HG03378 (cell line): Measurements from ENCODE around the gene SUPT5H.

Experiments
- ATAC-seq: cut with Tn5 transposase; IDR thresholded peaks from one replicate; pipeline ENCODE4 v1.9.1; 2021; ENCODE audit warnings: mild to moderate bottlenecking, moderate library complexity; ENCODE audit not compliant: unreplicated experiment

SUPT5H gene

DNA sequence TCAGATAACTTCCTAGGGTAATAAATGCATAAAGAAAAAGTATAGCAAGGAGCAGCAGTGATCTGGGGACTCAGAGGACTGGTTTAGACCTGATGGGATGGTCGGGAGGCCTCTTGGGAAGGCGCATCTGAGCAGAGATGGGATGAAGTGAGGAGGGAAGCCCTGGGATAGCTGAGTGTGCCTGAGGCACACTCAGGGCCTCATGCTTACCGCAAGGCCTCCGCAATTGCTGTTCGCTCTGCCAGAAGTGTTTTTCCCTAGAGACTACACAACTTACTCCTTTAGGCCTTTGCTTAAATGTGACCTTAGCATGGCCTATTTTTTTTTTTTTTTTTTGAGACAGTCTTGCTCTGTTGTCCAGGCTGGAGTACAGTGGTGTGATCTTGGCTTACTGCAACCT is 49.3 kb downstream of the SUPT5H start:
- ATAC-seq, result no peak

DNA sequence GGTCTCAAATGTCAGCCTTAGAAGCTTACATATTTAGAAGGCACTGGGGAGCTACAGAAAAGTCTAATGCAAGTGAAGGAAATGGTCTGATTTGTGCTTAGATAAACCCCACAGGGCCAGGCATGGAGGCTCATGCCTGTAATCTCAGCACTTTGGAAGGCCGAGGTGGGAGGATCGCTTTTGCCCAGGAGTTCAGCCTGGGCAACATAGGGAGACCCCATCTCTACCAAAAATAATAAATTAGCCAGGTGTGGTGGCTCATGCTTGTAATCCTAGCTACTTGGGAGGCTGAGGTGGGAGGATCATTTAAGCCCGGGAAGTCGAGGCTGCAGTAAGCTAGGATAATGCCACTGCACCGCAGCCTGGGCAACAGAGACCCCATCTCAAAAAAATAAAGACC is 50.7 kb downstream of the SUPT5H start:
- ATAC-seq, result no peak

DNA sequence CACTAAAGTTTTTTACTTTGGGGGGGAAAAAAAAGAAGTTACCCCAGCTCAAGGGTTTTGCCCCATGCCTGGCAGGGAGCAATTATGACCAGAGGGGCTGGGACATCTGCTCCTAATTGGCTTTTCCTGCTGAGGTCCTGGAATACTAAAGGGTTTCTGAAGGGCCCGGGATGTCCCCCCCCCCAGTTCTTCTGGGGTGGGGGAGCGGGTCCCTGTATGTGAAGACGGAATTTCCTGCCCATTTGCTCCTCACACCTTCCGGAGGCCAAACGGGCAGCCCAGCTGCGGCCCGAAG is 52.3 kb downstream of the SUPT5H start:
- no peak for ATAC-seq

DNA sequence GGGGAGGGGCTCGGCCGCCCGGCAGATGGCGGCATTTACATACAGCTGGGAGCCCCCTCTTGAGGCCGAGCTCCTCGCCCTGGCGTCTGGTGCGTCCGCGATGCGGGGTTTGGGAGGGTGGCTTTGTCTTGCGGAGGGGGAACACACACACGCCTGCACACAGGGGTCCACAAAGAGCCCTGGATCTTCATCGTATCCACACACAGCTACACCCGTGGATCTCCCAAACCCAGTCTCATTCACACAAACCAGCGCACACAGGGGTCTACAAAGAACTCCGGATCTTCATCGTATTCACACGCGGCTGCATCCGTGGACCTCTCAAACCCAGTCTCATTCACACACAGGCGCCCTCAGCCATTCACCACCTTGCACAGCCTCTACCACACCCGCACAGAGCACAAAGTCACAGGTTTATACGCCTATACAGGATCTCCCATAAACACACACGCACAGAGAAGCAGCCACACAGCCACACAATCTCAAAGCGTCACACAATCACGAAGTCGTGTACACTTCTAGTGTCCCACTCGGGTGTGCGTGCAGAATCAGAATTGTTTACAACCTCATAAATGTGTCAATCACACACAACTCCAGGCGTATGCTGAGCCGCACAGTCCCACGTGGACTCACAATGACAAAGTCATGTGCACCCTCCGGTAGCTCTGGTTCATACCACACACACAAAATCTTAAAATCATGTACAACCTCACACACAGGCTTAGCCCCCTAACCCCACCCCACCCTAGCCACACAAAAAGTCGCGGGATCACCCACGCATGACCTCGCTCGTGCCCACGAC is 52.8 kb downstream of the SUPT5H start:
- no peak for ATAC-seq

DNA sequence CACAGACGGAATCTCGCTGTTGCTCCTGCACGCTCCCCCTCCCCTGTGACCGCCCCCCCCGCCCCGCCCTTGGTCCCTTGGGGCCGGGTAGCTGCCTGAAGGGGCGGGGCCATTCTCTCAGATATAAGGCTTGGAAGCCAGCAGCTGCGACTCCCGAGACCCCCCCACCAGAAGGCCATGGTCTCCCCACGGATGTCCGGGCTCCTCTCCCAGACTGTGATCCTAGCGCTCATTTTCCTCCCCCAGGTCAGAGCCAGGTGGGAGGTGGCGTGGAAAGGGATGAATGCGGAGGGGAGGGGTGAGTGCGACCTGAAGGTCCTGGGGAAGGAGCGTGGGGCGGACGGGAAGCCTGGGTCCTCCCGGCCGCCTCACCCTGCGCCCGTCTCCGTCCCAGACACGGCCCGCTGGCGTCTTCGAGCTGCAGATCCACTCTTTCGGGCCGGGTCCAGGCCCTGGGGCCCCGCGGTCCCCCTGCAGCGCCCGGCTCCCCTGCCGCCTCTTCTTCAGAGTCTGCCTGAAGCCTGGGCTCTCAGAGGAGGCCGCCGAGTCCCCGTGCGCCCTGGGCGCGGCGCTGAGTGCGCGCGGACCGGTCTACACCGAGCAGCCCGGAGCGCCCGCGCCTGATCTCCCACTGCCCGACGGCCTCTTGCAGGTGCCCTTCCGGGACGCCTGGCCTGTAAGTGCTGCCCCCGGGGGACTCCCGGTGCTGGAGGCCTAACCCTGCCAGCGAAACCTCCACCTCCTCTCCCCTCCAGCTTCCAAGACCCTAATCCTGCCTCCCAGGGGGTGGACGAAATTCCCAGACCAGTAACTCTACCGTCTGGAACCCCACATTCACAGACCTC is 53.6 kb downstream of the SUPT5H start, which contains the start of gene DLL3:
TSS of gene DLL3 (plus strand) at position 150 of the 845 bp plus-strand sequence. CDS start at position 178, 28 bp downstream.
- ATAC-seq, result no peak

DNA sequence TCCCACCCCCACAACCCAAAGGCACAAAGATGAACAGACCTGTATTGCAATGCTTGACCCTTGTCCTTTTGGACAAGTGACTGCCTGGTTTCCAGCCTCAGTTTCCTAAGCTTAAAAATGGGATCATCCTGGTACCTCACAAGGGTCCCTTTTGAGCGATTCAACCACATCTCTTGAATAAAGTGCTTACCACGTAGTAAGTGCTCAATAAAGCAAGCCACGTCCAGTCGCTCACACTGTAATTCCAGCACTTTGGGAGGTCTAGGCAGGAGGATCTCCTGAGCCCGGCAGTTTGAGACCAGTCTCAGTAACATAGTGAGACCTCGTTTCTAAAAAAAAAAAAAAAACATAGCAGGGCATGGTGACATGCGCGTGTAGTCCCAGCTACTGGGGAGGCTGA is 54.5 kb downstream of the SUPT5H start:
- ATAC-seq, result no peak

DNA sequence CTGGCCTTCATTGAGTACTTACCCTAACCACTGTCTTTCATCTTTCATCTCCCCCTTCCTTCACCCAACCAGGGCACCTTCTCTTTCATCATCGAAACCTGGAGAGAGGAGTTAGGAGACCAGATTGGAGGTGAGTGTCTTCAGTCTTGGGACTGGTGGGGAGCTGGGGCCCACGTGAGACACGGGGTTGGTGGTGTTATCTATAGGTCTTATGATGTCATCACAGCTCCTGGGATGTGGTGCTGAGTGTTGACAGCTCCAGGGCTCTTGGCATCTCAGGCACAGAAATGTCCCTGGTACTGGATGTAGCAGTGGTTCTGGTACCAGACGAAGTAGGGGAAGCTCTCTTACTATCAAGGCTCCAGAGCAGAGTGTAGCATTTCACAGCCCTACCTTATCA is 55.2 kb downstream of the SUPT5H start:
- ATAC-seq, result no peak

DNA sequence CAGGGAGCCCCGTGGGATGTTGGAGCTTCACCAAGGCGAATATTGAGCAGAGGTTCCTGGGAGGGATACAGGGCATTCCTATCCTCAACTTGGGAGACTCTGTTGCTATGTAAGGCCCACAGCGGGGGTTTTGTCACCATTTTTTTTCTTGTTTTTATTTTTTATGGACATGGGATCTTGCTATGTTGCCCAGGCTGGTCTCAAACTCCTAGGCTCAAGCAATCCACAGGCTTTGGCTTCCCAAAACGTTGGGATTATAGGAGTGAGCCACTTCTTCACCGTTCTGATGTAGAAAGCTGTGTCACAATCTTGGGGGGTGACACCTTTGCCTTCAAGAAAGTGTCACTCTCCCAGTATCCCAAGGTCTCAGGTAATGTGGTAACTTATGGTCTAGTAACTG is 56.0 kb downstream of the SUPT5H start:
- ATAC-seq, result no peak

DNA sequence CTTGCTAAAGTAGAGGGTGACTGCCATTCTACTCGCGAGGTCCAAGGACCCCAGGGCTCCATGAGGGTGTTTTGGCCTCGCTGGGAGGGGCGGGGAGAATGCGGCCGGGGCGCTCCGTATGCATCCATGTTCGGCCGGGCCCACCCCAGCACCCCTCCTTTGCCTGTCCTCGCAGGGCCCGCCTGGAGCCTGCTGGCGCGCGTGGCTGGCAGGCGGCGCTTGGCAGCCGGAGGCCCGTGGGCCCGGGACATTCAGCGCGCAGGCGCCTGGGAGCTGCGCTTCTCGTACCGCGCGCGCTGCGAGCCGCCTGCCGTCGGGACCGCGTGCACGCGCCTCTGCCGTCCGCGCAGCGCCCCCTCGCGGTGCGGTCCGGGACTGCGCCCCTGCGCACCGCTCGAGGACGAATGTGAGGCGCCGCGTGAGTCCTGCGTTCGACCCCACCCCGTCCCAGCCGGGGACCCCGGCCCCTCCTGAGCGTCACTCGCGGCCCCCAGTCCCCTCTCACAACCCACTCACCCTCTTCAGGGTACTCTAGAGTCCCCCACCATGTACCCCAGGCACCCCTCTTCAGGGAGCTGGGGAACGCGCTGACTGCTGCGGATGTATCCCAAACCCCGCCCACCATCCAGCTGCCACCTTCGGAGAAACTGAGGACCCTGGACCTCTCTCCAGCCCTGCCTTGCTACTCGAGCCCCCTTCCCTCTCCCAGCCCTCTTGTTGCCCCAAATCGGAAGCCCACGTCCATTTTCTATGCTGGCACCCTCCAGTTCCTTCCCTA is 57.4 kb downstream of the SUPT5H start:
- no peak for ATAC-seq

DNA sequence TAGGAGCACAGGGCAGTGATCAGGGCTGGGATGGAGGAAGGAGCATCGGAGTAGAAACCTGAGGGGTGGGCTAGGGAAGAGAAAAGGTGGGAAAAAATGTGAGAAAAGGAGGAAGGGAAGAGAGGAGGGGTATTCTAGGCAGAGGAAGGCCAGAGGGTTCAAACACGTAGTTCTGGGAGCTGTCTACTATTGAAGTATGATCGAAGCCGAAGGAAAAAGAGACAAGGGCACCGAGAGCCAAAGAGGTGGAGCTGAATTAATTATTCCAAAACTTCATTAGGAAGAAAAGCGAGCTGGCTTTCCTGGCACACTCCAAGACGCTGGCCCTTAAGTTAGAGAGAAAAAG is 61.2 kb downstream of the SUPT5H start:
- no peak for ATAC-seq

DNA sequence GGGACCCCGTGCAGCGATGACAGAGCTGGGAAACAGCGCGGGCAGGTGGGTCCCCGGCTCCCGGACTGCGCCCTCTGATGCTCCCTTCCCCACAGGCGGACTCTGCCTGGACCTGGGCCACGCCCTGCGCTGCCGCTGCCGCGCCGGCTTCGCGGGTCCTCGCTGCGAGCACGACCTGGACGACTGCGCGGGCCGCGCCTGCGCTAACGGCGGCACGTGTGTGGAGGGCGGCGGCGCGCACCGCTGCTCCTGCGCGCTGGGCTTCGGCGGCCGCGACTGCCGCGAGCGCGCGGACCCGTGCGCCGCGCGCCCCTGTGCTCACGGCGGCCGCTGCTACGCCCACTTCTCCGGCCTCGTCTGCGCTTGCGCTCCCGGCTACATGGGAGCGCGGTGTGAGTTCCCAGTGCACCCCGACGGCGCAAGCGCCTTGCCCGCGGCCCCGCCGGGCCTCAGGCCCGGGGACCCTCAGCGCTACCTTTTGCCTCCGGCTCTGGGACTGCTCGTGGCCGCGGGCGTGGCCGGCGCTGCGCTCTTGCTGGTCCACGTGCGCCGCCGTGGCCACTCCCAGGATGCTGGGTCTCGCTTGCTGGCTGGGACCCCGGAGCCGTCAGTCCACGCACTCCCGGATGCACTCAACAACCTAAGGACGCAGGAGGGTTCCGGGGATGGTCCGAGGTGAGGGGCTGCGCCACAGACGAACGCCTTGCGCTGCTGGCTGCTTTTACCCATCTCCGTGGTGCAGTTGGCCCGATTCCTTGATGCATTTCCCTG is 61.7 kb downstream of the SUPT5H start:
- no peak for ATAC-seq

DNA sequence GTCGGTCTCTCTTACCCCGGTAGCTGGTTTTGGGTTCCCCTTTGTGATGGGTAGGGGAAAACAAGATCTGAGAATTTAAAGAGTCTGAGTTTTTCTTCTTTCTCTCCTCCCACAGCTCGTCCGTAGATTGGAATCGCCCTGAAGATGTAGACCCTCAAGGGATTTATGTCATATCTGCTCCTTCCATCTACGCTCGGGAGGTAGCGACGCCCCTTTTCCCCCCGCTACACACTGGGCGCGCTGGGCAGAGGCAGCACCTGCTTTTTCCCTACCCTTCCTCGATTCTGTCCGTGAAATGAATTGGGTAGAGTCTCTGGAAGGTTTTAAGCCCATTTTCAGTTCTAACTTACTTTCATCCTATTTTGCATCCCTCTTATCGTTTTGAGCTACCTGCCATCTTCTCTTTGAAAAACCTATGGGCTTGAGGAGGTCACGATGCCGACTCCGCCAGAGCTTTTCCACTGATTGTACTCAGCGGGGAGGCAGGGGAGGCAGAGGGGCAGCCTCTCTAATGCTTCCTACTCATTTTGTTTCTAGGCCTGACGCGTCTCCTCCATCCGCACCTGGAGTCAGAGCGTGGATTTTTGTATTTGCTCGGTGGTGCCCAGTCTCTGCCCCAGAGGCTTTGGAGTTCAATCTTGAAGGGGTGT is 62.5 kb downstream of the SUPT5H start:
- no peak for ATAC-seq

DNA sequence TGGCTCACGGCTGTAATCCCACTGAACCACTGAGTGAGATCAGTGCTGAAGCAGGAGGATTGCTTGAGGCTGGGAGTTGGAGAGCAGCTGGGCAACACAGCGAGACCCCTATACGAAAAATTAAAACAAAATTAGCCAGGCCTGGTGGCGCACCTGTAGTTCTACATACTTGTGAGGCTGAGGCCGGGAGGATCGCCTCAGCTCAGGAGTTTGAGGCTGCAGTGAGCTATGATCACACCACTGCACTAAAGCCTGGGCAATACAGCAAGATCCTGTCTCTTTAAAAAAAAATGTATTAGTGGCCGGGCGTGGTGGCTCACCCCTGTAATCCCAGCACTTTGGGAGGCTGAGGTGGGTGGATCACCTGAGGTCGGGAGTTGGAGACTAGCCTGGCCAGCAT is 63.2 kb downstream of the SUPT5H start:
- no peak for ATAC-seq

DNA sequence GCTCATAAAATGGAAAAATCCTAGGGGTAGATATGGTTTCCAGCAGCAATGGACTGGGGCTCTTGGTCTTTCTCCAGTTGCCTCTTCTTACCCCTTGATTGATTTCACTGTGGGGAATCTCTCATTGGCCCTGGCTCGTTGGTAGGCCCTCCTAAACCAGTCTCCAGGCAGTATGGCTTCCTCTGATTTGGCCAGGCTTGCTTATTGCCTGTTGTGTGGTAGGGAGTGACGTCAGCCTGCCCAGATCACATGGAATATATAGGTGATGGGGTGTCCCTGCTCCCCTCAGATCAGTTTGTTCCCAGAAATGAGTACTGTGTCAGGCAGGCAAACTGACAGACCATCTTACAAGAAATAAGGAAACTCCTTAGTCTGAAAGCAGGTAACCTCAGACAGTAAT is 63.9 kb downstream of the SUPT5H start:
- no peak for ATAC-seq

DNA sequence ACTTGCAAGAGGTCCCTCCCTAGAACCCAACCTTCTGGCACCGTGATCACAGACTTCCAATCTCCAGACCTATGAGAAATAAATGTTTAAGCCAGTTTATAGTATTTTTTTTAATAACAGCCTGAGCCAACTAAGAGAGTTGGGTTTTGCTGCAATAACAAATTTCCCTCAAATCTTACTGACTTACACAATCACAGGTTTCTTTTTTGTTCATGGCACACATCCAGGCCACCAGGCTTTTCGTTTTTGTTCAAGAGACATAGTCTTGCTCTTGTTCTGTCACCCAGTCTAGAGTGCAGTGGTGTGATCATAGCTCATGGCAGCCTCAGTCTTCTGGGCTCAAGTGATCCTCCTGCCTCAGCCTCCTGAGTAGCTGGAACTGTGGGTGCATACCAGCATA is 67.6 kb downstream of the SUPT5H start:
- ATAC-seq, result no peak

DNA sequence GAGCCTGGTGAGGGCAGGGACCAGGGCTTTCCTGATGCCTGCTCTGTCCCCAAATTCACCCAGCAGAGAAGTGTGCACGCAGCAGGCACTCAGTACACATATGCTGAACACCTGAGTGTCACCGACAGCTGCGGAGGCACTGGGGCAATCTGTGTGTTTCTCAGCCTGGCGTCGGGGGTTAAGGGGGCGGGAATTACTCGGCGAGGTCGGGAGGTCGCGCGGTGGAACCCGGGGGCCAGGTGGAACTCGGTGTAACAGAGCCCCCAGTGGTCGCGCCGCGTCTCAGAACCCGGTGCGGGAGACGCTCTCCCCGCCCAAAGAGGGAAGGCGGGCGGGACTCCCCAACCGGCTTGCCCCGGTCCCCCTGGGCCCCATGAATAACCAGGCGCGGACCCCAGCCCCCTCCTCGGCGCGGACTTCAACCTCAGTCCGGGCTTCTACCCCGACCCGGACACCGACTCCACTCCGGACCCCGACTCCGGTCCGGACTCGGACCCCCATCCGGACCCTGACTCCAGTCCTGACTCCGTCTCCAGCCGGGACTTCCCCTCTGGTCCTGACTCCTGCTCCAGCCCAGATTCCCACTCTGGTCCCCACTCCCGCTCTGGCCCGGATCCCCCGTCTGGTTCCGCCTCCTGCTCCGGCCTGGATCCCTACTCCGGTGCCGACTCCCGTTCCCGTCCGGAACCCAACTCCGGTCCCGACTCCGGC is 69.6 kb downstream of the SUPT5H start, which contains the start of gene SELENOV:
TSS of gene SELENOV (plus strand) at position 300 of the 711 bp plus-strand sequence. CDS start at position 374, 74 bp downstream.
- ATAC-seq, result no peak

DNA sequence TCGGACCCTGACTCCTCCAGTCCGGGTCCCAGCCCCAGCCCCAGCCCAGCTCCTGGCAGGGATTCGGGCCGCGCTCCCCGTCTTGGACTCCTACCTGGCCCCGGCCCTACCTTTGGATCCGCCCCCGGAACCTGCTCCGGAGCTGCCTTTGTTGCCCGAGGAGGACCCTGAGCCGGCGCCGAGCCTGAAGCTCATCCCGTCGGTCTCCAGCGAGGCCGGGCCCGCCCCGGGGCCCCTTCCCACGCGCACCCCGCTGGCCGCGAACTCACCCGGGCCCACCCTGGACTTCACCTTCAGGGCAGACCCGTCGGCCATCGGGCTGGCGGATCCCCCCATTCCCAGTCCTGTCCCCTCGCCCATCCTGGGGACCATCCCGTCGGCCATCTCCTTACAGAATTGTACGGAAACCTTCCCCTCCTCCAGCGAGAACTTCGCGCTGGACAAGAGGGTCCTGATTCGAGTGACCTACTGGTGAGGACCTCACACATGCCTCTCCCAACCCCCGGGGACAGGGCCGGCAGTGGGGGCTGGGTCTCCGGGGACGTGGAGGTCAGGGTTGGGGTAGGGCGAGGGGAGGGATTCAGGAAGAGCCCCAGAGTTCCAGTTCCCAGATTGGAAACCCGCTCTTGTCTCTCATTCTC is 70.3 kb downstream of the SUPT5H start:
- ATAC-seq, result no peak

DNA sequence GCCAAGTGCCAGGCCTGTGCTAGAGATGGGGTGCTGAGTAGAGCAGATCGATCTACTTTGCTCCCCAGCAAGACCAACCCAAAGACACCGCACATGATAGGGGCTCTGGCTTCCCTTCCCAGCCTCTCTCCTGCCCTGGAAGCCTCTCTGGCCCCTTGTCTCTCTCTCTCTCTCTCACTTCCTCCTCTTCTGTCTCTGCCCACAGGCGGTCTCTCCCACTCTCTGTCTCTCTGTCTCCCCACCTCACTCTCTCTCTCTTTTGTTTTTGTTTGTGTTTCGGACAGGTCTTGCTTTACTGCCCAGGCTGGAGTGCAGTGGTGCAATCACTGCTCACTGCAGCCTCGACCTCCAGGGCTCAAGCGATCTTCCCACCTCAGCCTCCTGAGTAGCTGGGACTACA is 70.9 kb downstream of the SUPT5H start:
- no peak for ATAC-seq

DNA sequence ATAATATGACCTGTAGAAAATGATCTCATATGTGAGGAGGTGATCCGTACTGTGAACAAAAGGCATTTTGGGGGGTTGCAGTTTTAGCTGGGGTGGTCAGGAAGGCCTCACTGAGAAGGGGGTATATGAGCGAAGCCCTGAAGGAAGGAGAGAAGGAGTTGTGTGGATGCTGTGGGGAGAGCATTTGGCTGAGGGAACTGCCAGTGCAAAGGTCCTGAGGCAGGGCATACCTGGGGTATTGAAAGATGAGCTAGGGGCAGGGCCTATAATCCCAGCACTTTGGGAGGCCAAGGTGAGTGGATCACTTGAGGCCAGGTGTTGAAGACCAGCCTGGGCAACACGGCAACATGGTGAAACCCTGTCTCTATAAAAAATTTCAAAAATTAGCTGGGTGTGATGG is 72.0 kb downstream of the SUPT5H start:
- no peak for ATAC-seq
